ENCODE data around the gene ZGPAT. TPM values are rescaled to one million over a fixed set of nuclear protein-coding genes. Genes with fewer than 3 reads are reported as not detected.

ZGPAT gene
- total and polyA plus RNA-seq, 2 of the 13 experiments (the other 11 are each of a cell fraction or from before 2014, with no cell fraction given): 23.0 to 41.9 TPM

DNA sequence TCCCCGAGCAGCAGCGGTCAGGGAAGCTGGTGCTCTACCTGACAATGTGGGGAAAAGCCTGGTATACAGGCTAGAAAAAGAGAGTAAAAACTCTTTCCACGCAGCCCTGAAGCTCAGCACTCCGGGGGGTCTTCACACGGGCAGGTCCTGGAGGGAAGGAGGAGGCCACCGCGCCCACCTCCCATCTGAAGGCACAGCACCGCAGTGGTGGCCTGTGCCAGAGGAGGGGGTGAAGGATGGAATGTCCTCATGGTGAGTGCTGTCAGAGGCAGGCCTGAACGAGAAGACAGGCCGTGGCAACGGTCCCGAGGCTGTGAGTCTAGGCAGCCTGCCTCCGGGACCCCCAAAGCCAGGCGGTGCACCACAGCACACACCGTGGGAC, 37.6 kb downstream of the ZGPAT start (continued):
- TF ChIP-seq ZBTB20 (CRISPR knock-in tag; IDR thresholded peaks at IDR 0.05; ENCODE audit: borderline replicate concordance, low read depth) (no peak), ONECUT2 (CRISPR knock-in tag; IDR thresholded peaks at IDR 0.05) (no peak), ZNF552 (CRISPR knock-in tag; IDR thresholded peaks at IDR 0.05; ENCODE audit: borderline replicate concordance) (no peak), ZFP36L1 (CRISPR knock-in tag; IDR thresholded peaks at IDR 0.05) (no peak), ZNF570 (CRISPR knock-in tag; IDR thresholded peaks at IDR 0.05; ENCODE audit: borderline replicate concordance) (no peak), TCF7L2 (IDR thresholded peaks at IDR 0.05; ENCODE audit: low read depth, low read length) (no peak), SATB2 (CRISPR knock-in tag; IDR thresholded peaks at IDR 0.05) (no peak), SMARCC2 (IDR thresholded peaks at IDR 0.05) (no peak), ISL2 (CRISPR knock-in tag; IDR thresholded peaks at IDR 0.05) (no peak), ZNF572 (CRISPR knock-in tag; IDR thresholded peaks at IDR 0.05) (no peak), ZNF383 (CRISPR knock-in tag; IDR thresholded peaks at IDR 0.05; ENCODE audit: borderline replicate concordance) (no peak)
- TF ChIP-seq, protein P1, sequence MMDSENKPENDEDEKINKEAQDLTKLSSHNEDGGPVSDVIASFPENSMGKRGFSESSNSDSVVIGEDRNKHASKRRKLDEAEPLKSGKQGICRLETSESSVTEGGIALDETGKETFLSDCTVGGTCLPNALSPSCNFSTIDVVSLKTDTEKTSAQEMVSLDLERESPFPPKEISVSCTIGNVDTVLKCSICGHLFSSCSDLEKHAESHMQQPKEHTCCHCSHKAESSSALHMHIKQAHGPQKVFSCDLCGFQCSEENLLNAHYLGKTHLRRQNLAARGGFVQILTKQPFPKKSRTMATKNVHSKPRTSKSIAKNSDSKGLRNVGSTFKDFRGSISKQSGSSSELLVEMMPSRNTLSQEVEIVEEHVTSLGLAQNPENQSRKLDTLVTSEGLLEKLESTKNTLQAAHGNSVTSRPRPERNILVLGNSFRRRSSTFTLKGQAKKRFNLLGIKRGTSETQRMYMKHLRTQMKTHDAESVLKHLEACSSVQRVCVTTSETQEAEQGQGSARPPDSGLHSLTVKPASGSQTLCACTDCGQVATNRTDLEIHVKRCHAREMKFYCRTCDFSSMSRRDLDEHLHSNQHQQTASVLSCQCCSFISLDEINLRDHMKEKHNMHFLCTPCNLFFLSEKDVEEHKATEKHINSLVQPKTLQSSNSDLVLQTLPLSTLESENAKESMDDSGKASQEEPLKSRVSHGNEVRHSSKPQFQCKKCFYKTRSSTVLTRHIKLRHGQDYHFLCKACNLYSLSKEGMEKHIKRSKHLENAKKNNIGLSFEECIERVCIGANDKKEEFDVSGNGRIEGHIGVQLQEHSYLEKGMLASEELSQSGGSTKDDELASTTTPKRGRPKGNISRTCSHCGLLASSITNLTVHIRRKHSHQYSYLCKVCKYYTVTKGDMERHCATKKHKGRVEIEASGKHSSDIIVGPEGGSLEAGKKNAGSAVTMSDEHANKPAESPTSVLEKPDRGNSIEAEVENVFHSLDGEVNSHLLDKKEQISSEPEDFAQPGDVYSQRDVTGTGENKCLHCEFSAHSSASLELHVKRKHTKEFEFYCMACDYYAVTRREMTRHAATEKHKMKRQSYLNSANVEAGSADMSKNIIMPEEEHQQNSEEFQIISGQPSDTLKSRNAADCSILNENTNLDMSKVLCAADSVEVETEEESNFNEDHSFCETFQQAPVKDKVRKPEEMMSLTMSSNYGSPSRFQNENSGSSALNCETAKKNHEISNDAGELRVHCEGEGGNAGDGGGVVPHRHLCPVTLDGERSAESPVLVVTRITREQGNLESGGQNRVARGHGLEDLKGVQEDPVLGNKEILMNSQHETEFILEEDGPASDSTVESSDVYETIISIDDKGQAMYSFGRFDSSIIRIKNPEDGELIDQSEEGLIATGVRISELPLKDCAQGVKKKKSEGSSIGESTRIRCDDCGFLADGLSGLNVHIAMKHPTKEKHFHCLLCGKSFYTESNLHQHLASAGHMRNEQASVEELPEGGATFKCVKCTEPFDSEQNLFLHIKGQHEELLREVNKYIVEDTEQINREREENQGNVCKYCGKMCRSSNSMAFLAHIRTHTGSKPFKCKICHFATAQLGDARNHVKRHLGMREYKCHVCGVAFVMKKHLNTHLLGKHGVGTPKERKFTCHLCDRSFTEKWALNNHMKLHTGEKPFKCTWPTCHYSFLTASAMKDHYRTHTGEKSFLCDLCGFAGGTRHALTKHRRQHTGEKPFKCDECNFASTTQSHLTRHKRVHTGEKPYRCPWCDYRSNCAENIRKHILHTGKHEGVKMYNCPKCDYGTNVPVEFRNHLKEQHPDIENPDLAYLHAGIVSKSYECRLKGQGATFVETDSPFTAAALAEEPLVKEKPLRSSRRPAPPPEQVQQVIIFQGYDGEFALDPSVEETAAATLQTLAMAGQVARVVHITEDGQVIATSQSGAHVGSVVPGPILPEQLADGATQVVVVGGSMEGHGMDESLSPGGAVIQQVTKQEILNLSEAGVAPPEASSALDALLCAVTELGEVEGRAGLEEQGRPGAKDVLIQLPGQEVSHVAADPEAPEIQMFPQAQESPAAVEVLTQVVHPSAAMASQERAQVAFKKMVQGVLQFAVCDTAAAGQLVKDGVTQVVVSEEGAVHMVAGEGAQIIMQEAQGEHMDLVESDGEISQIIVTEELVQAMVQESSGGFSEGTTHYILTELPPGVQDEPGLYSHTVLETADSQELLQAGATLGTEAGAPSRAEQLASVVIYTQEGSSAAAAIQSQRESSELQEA (CRISPR knock-in tag; IDR thresholded peaks at IDR 0.05; ENCODE audit: not compliant biosample characterization): peak; percentile 31
- TF ChIP-seq, protein P2, sequence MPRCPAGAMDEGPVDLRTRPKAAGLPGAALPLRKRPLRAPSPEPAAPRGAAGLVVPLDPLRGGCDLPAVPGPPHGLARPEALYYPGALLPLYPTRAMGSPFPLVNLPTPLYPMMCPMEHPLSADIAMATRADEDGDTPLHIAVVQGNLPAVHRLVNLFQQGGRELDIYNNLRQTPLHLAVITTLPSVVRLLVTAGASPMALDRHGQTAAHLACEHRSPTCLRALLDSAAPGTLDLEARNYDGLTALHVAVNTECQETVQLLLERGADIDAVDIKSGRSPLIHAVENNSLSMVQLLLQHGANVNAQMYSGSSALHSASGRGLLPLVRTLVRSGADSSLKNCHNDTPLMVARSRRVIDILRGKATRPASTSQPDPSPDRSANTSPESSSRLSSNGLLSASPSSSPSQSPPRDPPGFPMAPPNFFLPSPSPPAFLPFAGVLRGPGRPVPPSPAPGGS (CRISPR knock-in tag; IDR thresholded peaks at IDR 0.05): no peak
